ENCODE data around the gene NUDT5. TPM values are rescaled to one million over a fixed set of nuclear protein-coding genes. Genes with fewer than 3 reads are reported as not detected.
"Not testable (repeated sequence)": the region's sequence is repeated elsewhere in the genome, so short reads cannot be mapped to it uniquely, and the experiment has no call there.

NUDT5 gene
- polyA plus RNA-seq, 1 donor from 2014 or later, result 44.2 TPM

DNA sequence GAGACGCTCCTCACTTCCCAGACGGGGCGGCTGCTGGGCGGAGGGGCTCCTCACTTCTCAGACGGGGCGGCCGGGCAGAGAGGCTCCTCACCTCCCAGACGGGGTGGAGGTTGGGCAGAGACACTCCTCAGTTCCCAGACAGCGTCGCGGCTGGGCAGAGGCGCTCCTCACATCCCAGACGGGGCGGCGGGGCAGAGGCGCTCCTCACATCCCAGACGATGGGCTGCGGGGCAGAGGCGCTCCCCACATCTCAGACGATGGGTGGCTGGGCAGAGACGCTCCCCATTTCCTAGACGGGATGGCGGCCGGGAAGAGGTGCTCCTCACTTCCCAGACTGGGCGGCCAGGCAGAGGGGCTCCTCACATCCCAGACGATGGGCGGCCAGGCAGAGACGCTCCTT, 30.7 kb upstream of the NUDT5 start:
- not testable (repeated sequence) for H3K9me2 ChIP-seq (ENCODE audit: insufficient read depth, low read length); H3K79me2 ChIP-seq (replicated peaks; ENCODE audit: insufficient read depth, low read length); H3K4me2 ChIP-seq (ENCODE audit: low read length); H3K27ac ChIP-seq (ENCODE audit: low read length); H3K36me3 ChIP-seq (ENCODE audit: insufficient read depth, low read length); H3K9ac ChIP-seq (ENCODE audit: low read length); H3F3A ChIP-seq (ENCODE audit: insufficient read depth, low read length, poor library complexity, severe bottlenecking); H2AFZ ChIP-seq (ENCODE audit: low read depth, low read length); H3K9me3 ChIP-seq (ENCODE audit: low read length); H3K27me3 ChIP-seq (ENCODE audit: insufficient read depth, low read depth, low read length); H3K4me3 ChIP-seq (ENCODE audit: low read length); H4K20me1 ChIP-seq (ENCODE audit: insufficient read depth)

DNA sequence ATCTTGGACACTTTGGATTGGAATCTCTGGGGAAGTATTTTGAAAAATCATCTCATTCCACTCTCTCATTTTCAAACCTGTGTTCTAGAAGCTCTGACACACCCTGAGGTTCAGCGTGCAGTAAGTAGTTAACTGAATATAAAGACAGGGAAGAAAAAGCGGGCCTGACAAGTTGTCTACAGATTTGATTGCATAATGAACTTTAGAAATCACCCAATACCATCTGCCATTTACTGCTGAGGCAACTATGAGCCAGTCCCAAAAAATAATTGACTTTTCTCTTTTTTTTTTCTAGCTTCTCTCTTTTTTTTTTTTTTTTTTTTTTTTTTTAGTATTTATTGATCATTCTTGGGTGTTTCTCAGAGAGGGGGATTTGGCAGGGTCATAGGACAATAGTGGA, 29.8 kb upstream of the NUDT5 start:
- H3K27ac ChIP-seq (ENCODE audit: low read length), result no peak overlapping the region

More for the DNA sequence above, 29.8 kb upstream of the NUDT5 start:
- H3K9ac ChIP-seq (ENCODE audit: low read length), result no peak overlapping the region
- H3K79me2 ChIP-seq (replicated peaks; ENCODE audit: insufficient read depth, low read length), result no peaks in the 10 kb centered on the region
- no peaks in the 10 kb centered on the region for H3K9me2 ChIP-seq (ENCODE audit: insufficient read depth, low read length)
- no peaks in the 10 kb centered on the region for H3K36me3 ChIP-seq (ENCODE audit: insufficient read depth, low read length)
- H3F3A ChIP-seq (ENCODE audit: insufficient read depth, low read length, poor library complexity, severe bottlenecking), result no peaks in the 10 kb centered on the region
- H4K20me1 ChIP-seq (ENCODE audit: insufficient read depth), result no peaks in the 10 kb centered on the region
- no peak overlapping the region for H3K4me2 ChIP-seq (ENCODE audit: low read length)
- no peak overlapping the region for H3K4me3 ChIP-seq (ENCODE audit: low read length)
- H2AFZ ChIP-seq (ENCODE audit: low read depth, low read length), result no peak overlapping the region
- TF ChIP-seq MXI1 (conservative IDR thresholded peaks at IDR 0.05; ENCODE audit: poor library complexity, severe bottlenecking) (no peak), TAF1 (IDR thresholded peaks at IDR 0.05; ENCODE audit: low read depth) (no peak), EZH2 (IDR thresholded peaks at IDR 0.05; ENCODE audit: borderline replicate concordance, insufficient read depth, low read length, poor library complexity, severe bottlenecking) (no peak), POLR2AphosphoS5 (IDR thresholded peaks at IDR 0.05) (no peak), SMC3 (conservative IDR thresholded peaks at IDR 0.05; ENCODE audit: poor library complexity) (no peak), RAD21 (conservative IDR thresholded peaks at IDR 0.05) (no peak), EP300 (conservative IDR thresholded peaks at IDR 0.05; ENCODE audit: poor library complexity, severe bottlenecking) (no peak)
- TF ChIP-seq, protein P1, sequence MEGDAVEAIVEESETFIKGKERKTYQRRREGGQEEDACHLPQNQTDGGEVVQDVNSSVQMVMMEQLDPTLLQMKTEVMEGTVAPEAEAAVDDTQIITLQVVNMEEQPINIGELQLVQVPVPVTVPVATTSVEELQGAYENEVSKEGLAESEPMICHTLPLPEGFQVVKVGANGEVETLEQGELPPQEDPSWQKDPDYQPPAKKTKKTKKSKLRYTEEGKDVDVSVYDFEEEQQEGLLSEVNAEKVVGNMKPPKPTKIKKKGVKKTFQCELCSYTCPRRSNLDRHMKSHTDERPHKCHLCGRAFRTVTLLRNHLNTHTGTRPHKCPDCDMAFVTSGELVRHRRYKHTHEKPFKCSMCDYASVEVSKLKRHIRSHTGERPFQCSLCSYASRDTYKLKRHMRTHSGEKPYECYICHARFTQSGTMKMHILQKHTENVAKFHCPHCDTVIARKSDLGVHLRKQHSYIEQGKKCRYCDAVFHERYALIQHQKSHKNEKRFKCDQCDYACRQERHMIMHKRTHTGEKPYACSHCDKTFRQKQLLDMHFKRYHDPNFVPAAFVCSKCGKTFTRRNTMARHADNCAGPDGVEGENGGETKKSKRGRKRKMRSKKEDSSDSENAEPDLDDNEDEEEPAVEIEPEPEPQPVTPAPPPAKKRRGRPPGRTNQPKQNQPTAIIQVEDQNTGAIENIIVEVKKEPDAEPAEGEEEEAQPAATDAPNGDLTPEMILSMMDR (IDR thresholded peaks at IDR 0.05; ENCODE audit: poor library complexity, severe bottlenecking), result no peak
- TF ChIP-seq, protein P2, sequence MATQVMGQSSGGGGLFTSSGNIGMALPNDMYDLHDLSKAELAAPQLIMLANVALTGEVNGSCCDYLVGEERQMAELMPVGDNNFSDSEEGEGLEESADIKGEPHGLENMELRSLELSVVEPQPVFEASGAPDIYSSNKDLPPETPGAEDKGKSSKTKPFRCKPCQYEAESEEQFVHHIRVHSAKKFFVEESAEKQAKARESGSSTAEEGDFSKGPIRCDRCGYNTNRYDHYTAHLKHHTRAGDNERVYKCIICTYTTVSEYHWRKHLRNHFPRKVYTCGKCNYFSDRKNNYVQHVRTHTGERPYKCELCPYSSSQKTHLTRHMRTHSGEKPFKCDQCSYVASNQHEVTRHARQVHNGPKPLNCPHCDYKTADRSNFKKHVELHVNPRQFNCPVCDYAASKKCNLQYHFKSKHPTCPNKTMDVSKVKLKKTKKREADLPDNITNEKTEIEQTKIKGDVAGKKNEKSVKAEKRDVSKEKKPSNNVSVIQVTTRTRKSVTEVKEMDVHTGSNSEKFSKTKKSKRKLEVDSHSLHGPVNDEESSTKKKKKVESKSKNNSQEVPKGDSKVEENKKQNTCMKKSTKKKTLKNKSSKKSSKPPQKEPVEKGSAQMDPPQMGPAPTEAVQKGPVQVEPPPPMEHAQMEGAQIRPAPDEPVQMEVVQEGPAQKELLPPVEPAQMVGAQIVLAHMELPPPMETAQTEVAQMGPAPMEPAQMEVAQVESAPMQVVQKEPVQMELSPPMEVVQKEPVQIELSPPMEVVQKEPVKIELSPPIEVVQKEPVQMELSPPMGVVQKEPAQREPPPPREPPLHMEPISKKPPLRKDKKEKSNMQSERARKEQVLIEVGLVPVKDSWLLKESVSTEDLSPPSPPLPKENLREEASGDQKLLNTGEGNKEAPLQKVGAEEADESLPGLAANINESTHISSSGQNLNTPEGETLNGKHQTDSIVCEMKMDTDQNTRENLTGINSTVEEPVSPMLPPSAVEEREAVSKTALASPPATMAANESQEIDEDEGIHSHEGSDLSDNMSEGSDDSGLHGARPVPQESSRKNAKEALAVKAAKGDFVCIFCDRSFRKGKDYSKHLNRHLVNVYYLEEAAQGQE (IDR thresholded peaks at IDR 0.05; ENCODE audit: borderline replicate concordance), result no peak
- H3K27me3 ChIP-seq (ENCODE audit: insufficient read depth, low read depth, low read length), result no peaks in the 10 kb centered on the region
- no peaks in the 10 kb centered on the region for H3K9me3 ChIP-seq (ENCODE audit: low read length)
